Ovary (tissue), 10 donors: Measurements from ENCODE around the gene RNF126. TPM values are rescaled to one million over a fixed set of nuclear protein-coding genes. Genes with fewer than 3 reads are reported as not detected.

Source experiments
- DNase-seq, 5 donors: peaks; one replicate each; pipeline ENCODE4 v3.0.0-alpha.2; 2019 to 2020
- H3K27ac ChIP-seq, 2 donors: fragments of 200-600 bp; one replicate each; pipeline versions ENCODE4 v1.5.1 to v1.8.0; 2019 to 2022
- H3K27me3 ChIP-seq: fragments of 200-600 bp; one replicate; pipeline ENCODE4 v1.8.0; 2022
- H3K36me3 ChIP-seq: fragments of 200-600 bp; sonication (generic); one replicate; pipeline ENCODE4 v1.5.1; 2019
- H3K4me1 ChIP-seq: one replicate; pipeline ENCODE4 v1.8.1; 2013; ENCODE audit warnings: mild to moderate bottlenecking, moderate library complexity; ENCODE audit not compliant: insufficient read depth
- H3K4me3 ChIP-seq: fragments of 200-600 bp; sonication (generic); one replicate; pipeline ENCODE4 v1.5.1; 2017
- H3K9me3 ChIP-seq, 2 donors: fragments of 200-600 bp in 1 of 2; sonication (generic) in 1 of 2; one replicate each; pipeline versions ENCODE4 v1.5.1 to v1.8.1; 2013 to 2019; ENCODE audit warnings: mild to moderate bottlenecking in 1 of 2, moderate library complexity in 1 of 2
- CTCF ChIP-seq, 3 donors: fragments of 450-650 bp in 2 of 3; fragments of 200-600 bp in 1 of 3; IDR thresholded peaks; one replicate each; pipeline versions ENCODE4 v1.5.1 to v1.8.0; 2016 to 2022; ENCODE audit warnings: antibody characterized with exemption in 3 of 3, mild to moderate bottlenecking in 1 of 3
- EP300 ChIP-seq: sonication (generic); formaldehyde crosslinking; IDR thresholded peaks from one replicate; pipeline ENCODE4 v1.6.1; 2017; ENCODE audit warnings: antibody characterized with exemption
- POLR2A ChIP-seq: fragments of 450-650 bp; IDR thresholded peaks from one replicate; pipeline ENCODE4 v1.6.1; 2017; ENCODE audit warnings: antibody characterized with exemption, mild to moderate bottlenecking, moderate library complexity
- WGBS, 3 donors: extraction: QIAGEN DNeasy Blood & Tissue Kit in 1 of 3; methylation state at CpG; one replicate each; pipeline versions ENCODE4 v1.1.5 to v1.1.7; 2013 to 2017; 5-methylcytosine and 5-hydroxymethylcytosine counted together
- intact Hi-C, 4 donors: fragments of 100-400 bp; cut with DNase I; formaldehyde crosslinking; loops; one replicate each; pipeline versions ENCODE4 v1.11.0 to v1.15.1; 2022 to 2023
- long read RNA-seq, 3 donors: library from polyadenylated mRNA in 2 of 3; unstranded in 2 of 3; transcript quantifications; one replicate each; pipeline ENCODE4 v2.0.0 and lab custom pipeline, GENCODE V29; 2021 to 2026
- polyA plus RNA-seq, 2 donors: library from polyadenylated mRNA; stranded (reverse); fragments of 200-250 nt in 1 of 2; fragments of 350-450 nt in 1 of 2; fragmentation: Illumina TruSeq in 1 of 2; extraction: RNeasy Lipid Tissue Mini Kit (QIAGEN cat#74804) in 1 of 2; gene quantifications; one replicate each; pipeline ENCODE4 v1.2.3, GENCODE V29; 2013 to 2014
- total RNA-seq, 7 donors: library from RNA; depleted of rRNA in 2 of 7; stranded (reverse); fragments of >200 nt in 2 of 7; fragmentation: NEBNext Ultra II Directional in 3 of 7; extraction: Animal tissue kit (Norgen Biotek cat#: 25700) in 3 of 7; gene quantifications; one replicate each; pipeline versions ENCODE4 v1.1.0 to v1.2.4, GENCODE V29; 2016 to 2023
- donor health status: DM: no; HTN: no; CAD: no; lungs with moderate emphysema.
- donor health status: DM: no; HTN: no; CAD: no.
- donor health status: Bipolar disorder and iron deficiency.
- donor health status: DM: yes; HTN: yes; CAD: no.
- donor health status: DM: no; HTN: no; CAD: no.
- donor health status: DM: yes; HTN: yes; CAD: no.

The RNF126 gene
- total RNA-seq (10 to 100 TPM; 26.6 to 52.2 (median 34.5) TPM), polyA plus RNA-seq (10 to 100 TPM in 1 of 2 donors, 1 to 10 TPM in 1; 1.5 to 29.4 TPM)
- long read RNA-seq, donor 1, transcript RNF126-201 (9 exons, 1,694 nt) = major isoform, 18 of 30 reads
- long read RNA-seq, donor 1, partial matches to known transcripts = 5 of 30 reads
- long read RNA-seq, donor 1, other reads (novel, unspliced or antisense) = 6 of 30 reads
- long read RNA-seq, donor 2, transcript RNF126-201 (9 exons, 1,694 nt) = major isoform, 21 of 25 reads
- long read RNA-seq, donor 2, partial matches to known transcripts = 0 of 25 reads
- long read RNA-seq, donor 2, other reads (novel, unspliced or antisense) = 0 of 25 reads
- long read RNA-seq, donor 3, transcript RNF126-203 (9 exons, 963 nt) = minor isoform, 6 of 121 reads
- long read RNA-seq, donor 3, transcript RNF126-201 (9 exons, 1,694 nt) = major isoform, 74 of 121 reads
- long read RNA-seq, donor 3, partial matches to known transcripts = 4 of 121 reads
- long read RNA-seq, donor 3, other reads (novel, unspliced or antisense) = 36 of 121 reads

GRCh38 chr19:662962-663681, at the start of gene RNF126:
RNF126 (minus strand) TSS chr19:663214; CDS start chr19:663121, 93 bp downstream.
- no peak for TF ChIP-seq EP300
- TF ChIP-seq POLR2A = peak; percentile 41
- no peak for TF ChIP-seq CTCF (IDR thresholded peaks at IDR 0.05)
- 0 to 1% (median 1%) methylated on average over 35 to 97 of the region's 97 CpGs for WGBS, 3 donors
- intact Hi-C loops = loop anchor here in 2 of 4 donors (5.0 to 10.0 kb wide), 2 partner anchors 69 to 232 kb away; partner anchors contain the start of genes MED16 (in 1 of the 2) and RNU6-9 (in 1 of the 2)

GRCh38 chr19:711254-711653, 48.2 kb upstream of the RNF126 start:
- 70 to 71% (median 70%) methylated on average over 8 of the region's 8 CpGs for WGBS, 3 donors

More at GRCh38 chr19:662962-663681, at the start of gene RNF126:
- no peaks in the 10 kb centered on the region for H3K9me3 ChIP-seq
- H3K4me3 ChIP-seq = peak within 1 kb of the TSS; percentile 86
- no peaks in the 10 kb centered on the region for H3K27me3 ChIP-seq
- peak; percentile 87 to 97 (median 93) for DNase-seq
- H3K27ac ChIP-seq = peak within 1 kb of the TSS; percentile 69 to 84
- no peaks in the 10 kb centered on the region for H3K36me3 ChIP-seq
- H3K4me1 ChIP-seq = peaks cover 26% of the 10 kb centered on the region

GRCh38 chr19:710767-711166, 47.8 kb upstream of the RNF126 start:
- Histone ChIP-seq H3K9me3 (no peaks in the 10 kb centered on the region), H3K4me1 (peaks cover 3% of the 10 kb centered on the region), H3K27me3 (no peaks in the 10 kb centered on the region), H3K36me3 (no peaks in the 10 kb centered on the region), H3K4me3 (peak overlapping the region; percentile 80), H3K27ac (peak overlapping the region; percentile 93)
- intact Hi-C loops = no loop called here
- TF ChIP-seq POLR2A = no peak
- TF ChIP-seq CTCF (IDR thresholded peaks at IDR 0.05) = no peak
- no peak for TF ChIP-seq EP300
- DNase-seq = peak in 4 of 5 donors; percentile 53 to 66 (median 60)
- 43 to 49% (median 44%) methylated on average over 21 of the region's 21 CpGs for WGBS, 3 donors

More at GRCh38 chr19:711254-711653, 48.2 kb upstream of the RNF126 start:
- no peak for DNase-seq
- no peak overlapping the region for H3K4me3 ChIP-seq
- TF ChIP-seq POLR2A (no peak), EP300 (no peak), CTCF (IDR thresholded peaks at IDR 0.05) (no peak)
- H3K36me3 ChIP-seq = no peaks in the 10 kb centered on the region
- H3K27ac ChIP-seq = peak overlapping the region; percentile 93
- H3K9me3 ChIP-seq = no peaks in the 10 kb centered on the region
- intact Hi-C loops = no loop called here
- H3K27me3 ChIP-seq = no peaks in the 10 kb centered on the region
- peaks cover 3% of the 10 kb centered on the region for H3K4me1 ChIP-seq

GRCh38 chr19:709965-710571, 47.1 kb upstream of the RNF126 start:
- intact Hi-C loops = no loop called here
- 8 to 16% (median 12%) methylated on average over 25 to 27 of the region's 27 CpGs for WGBS, 3 donors
- peak; percentile 68 to 81 (median 68) for DNase-seq

More at GRCh38 chr19:709965-710571, 47.1 kb upstream of the RNF126 start:
- H3K4me3 ChIP-seq = peak overlapping the region; percentile 80
- H3K36me3 ChIP-seq = no peaks in the 10 kb centered on the region
- H3K9me3 ChIP-seq = no peaks in the 10 kb centered on the region
- no peak for TF ChIP-seq CTCF (IDR thresholded peaks at IDR 0.05)
- no peaks in the 10 kb centered on the region for H3K27me3 ChIP-seq
- H3K27ac ChIP-seq = peak overlapping the region; percentile 93
- peaks cover 3% of the 10 kb centered on the region for H3K4me1 ChIP-seq
